ENCODE results near the gene IRAK1.

IRAK1 gene

DNA sequence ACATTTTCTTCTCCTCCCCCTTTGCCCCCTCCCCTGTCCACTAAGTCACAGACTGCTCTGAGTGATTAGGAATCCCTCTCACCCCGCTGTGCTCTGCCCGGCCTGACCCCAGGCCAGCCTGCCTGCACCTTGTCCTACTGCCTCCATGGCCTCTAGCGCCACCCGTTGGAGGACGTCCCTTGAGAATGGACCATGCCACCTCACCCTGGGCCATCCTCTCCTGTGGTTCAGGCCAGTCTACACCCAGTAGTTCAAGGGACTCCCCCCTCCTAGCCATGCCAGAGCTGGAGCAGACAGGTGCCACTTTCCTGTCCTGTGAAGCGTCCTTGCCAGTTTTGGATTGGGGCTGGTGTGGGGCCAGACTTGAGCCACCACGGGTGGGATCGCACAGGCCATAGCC is 9.7 kb upstream of the IRAK1 start:
- Mint-ChIP-seq H3K4me1 (no peaks in the 10 kb centered on the region), H3K36me3 (peaks cover 79% of the 10 kb centered on the region), H3K27ac (peak overlapping the region; percentile 81), H3K9me3 (no peaks in the 10 kb centered on the region), H3K4me3 (no peak overlapping the region)
- ATAC-seq (no peak), DNase-seq (ENCODE audit: low spot score in 2 of 2) (no peak)

DNA sequence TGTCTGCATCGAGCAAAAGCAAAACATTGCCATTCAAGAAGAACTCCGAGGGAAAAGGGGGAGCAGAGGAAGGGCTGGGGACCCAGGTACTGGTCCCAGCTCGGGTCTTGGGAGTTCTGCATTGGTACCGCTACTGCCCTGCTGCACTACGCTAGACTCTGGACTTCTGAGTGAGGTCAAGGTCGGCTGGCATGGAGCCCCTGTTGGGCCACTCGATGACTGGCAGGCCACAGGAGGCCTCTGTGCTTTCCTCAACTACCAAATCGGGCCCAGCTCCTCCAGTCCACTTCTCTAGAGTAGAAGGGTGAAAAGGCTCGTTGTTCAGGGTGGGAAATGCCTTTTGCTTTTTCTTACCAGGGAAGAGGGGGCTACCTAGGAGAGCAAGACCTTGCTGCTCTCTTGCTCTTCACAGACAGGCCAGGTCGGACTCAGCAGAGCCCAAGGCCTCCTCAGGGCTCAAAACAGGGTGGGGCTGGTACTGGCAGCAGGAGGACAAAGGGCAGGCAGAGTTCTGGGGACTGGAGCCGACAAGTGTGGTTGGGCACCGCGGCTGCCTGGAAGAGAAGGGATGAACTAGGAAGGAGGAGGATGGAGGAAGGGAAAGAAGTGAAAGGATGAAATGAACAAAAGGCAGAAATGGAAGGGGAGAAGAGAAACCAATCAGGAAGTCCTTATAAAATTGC is 8.9 kb upstream of the IRAK1 start:
- no peak overlapping the region for H3K4me3 Mint-ChIP-seq
- H3K36me3 Mint-ChIP-seq: peaks cover 79% of the 10 kb centered on the region
- no peak for ATAC-seq
- no peak for DNase-seq (ENCODE audit: low spot score in 2 of 2)
- peak overlapping the region; percentile 81 for H3K27ac Mint-ChIP-seq
- no peaks in the 10 kb centered on the region for H3K9me3 Mint-ChIP-seq
- H3K4me1 Mint-ChIP-seq: no peaks in the 10 kb centered on the region

DNA sequence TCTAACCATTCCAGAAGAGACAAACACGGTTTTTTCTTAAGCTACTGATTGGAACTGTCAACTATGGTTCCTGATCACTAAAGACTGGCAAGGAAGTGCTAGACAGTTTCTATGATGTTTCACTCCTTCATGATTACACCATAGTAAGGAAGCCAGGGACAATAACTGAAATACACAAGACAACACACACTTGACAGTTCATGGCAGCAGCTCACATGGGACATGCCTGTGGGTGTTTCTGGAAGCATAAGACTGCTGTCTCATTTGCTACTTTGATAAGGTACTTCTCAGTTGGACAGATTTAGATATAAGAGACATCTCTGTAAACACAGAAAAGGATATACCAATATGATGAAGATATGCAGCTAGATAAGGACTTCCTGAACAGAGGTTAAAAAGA is 8.3 kb upstream of the IRAK1 start:
- H3K9me3 Mint-ChIP-seq: no peaks in the 10 kb centered on the region
- no peaks in the 10 kb centered on the region for H3K4me1 Mint-ChIP-seq
- ATAC-seq: no peak
- peaks cover 73% of the 10 kb centered on the region for H3K36me3 Mint-ChIP-seq
- H3K4me3 Mint-ChIP-seq: no peak overlapping the region
- peak overlapping the region; percentile 81 for H3K27ac Mint-ChIP-seq
- no peak for DNase-seq (ENCODE audit: low spot score in 2 of 2)

DNA sequence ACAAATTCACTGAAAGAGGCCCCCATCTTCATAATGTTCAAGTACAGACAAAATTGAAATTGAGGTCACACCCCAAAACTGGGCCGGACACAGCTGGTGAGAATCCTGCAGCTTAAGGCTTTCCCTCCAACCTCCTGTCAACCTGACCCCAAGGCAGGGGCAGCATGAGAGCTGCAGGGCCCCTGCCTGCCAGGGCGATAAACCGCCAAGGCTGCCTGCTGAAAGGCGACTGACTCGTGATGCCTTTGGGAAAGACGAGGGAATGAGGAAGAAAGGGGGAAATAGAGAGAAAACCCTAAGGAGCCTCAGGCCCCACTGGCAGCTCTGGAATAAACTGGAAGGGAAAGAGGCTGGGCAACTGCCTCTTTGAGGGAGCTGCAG is 7.3 kb upstream of the IRAK1 start:
- H3K27ac Mint-ChIP-seq: no peak overlapping the region
- H3K36me3 Mint-ChIP-seq: peaks cover 64% of the 10 kb centered on the region
- H3K4me1 Mint-ChIP-seq: no peaks in the 10 kb centered on the region
- DNase-seq (ENCODE audit: low spot score in 2 of 2): no peak
- H3K9me3 Mint-ChIP-seq: no peaks in the 10 kb centered on the region
- H3K4me3 Mint-ChIP-seq: no peak overlapping the region
- ATAC-seq: no peak

DNA sequence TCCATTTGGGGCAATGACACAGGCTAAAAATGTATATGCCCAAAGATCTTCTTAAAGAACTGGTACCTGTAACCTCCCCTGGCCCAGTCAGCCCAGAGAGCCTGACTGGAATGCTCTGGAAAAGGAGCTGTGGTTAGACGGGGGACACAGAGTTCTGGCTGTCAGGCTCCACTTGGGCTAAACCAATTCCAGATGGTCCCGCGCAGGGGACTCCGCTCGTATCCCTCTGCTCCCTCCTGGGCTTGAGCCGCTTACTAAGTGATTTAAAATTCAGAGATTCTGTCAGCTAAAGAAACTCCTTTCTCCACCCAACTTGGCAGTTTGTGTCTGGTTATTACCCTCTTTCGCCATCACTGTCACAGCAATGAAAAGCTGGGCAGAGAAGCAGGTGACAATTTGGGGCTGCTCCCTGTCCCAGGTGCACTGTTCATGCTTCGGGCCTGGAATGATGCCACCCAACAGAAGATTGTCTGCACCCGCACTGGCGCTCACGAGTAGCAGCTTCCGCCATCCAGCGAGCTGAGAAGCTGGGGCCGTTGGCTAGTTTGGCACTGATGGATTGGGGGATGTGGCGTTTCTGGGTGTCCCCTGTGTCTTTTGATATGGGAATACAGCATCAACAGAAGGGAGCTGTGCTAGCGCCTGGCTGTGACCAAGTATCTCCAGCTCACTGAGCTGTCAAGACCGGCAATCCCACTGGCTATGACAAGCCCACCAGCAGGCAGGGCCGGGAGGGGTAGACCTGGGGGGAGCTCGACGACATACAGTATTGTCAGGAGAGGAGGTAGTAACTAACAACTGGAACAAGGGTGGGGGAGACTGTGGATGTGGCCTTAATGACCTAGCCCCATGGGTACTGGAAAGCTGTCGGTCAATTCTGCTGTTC is 6.7 kb upstream of the IRAK1 start:
- H3K9me3 Mint-ChIP-seq: no peaks in the 10 kb centered on the region
- DNase-seq (ENCODE audit: low spot score in 2 of 2) (no peak), ATAC-seq (no peak)
- peaks cover 58% of the 10 kb centered on the region for H3K36me3 Mint-ChIP-seq
- H3K4me1 Mint-ChIP-seq: peaks cover under 1% of the 10 kb centered on the region
- H3K4me3 Mint-ChIP-seq: no peak overlapping the region
- H3K27ac Mint-ChIP-seq: no peak overlapping the region

DNA sequence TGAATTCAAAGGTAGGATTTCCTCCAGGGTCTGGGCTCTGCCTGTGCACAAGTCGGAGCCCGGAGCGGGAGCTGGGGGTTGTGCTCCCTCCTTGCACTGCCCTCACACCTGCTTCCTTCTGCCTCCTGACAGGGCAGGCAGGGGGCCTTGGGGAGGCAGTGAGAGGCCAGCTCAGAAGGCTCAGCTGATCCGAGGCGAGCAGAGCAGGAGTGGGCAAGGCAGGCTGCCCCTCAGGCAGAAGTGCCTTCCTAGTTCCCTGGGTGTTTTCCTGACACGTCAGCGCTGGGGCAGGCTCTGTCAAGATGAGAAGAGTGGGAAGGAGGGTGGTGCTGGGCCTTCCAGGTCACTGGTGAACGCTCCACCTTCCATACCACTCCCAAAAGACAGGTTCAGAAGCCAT is 5.5 kb upstream of the IRAK1 start:
- no peak for DNase-seq (ENCODE audit: low spot score in 2 of 2)
- Mint-ChIP-seq H3K4me1 (peaks cover 6% of the 10 kb centered on the region), H3K36me3 (peaks cover 54% of the 10 kb centered on the region), H3K4me3 (no peak overlapping the region), H3K9me3 (no peaks in the 10 kb centered on the region), H3K27ac (no peak overlapping the region)
- no peak for ATAC-seq

DNA sequence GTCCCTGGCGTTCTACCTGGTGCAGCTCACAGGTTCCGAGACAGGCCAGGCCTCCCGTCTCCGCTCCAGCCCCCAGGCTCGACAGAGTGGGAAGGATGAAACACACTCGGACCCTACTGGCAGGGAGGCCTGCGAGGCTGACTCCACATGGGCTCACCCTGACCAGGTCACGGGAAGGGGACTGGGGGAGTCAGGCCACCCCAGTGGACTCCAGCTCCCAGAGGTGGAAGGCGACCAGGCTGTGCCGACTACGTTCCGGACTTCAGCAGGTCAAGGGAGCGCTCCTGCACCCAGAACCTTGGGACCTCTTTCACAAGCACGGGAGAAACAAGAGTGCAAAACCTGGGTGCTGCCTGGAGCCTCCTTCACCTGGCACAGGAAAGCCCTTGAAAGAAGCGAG is 4.6 kb upstream of the IRAK1 start:
- Mint-ChIP-seq H3K4me1 (peaks cover 6% of the 10 kb centered on the region), H3K4me3 (no peak overlapping the region), H3K9me3 (no peaks in the 10 kb centered on the region), H3K27ac (no peak overlapping the region), H3K36me3 (peaks cover 48% of the 10 kb centered on the region)
- DNase-seq (ENCODE audit: low spot score in 2 of 2): no peak
- no peak for ATAC-seq

DNA sequence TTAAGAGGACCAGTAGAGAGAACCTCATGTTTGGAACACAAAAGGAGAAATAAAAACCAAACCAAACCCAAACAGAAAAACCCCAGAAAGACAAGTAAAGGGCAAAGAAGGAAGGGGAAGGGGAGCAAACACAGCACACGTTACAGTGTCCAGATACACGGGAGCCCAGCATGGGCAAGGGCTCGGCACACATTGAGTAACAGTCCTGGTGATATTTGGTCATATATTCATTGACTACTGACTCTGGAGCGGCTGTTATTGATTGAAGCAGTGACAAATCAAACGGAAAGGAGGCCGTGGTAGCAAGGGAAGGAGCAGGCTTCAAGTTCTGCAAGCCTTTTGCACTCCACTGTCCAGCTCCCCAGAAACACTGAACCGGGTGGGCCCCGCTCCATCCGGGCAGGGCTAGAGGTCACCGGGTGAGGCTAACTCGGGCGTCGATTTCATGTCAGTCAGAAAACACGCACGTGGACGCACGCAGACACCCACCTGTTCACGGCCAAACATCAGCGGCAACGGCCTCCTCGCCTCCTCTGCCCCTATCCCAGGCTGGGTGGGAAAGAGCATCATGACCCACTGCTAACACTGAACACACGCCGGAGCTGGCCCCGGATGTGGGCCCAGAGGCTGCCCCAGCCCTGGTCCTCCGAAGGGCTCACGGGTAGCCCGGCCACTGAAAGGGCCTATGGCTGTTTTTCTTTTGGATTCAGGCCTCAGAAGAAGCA is 3.7 kb upstream of the IRAK1 start:
- no peak overlapping the region for H3K4me3 Mint-ChIP-seq
- H3K9me3 Mint-ChIP-seq: no peaks in the 10 kb centered on the region
- H3K36me3 Mint-ChIP-seq: peaks cover 48% of the 10 kb centered on the region
- peak overlapping the region; percentile 68 for H3K27ac Mint-ChIP-seq
- H3K4me1 Mint-ChIP-seq: peaks cover 6% of the 10 kb centered on the region
- ATAC-seq (no peak), DNase-seq (ENCODE audit: low spot score in 2 of 2) (no peak)

DNA sequence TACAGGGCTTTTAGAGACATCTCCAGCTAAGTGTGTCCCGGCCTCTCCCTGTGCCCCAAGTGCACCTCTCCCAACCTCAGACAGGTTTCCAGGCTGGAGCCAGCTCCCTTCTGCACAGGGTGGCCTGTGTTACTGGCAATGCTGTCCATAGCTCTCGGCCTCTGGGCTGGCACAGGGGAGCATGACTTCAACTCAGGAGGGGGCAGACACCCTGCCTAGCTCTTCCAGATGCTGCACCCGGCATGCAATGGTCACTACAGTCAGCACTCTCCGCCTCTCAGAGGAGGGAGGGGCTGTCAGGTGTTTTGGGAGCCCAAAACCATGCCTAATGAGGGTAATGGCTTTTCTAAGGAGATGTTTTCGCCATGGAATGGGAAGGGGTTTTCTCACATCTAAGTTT is 2.4 kb upstream of the IRAK1 start:
- peaks cover 6% of the 10 kb centered on the region for H3K4me1 Mint-ChIP-seq
- no peak for DNase-seq (ENCODE audit: low spot score in 2 of 2)
- H3K27ac Mint-ChIP-seq: no peak overlapping the region
- H3K36me3 Mint-ChIP-seq: peaks cover 48% of the 10 kb centered on the region
- no peak for ATAC-seq
- H3K4me3 Mint-ChIP-seq: no peak overlapping the region
- no peaks in the 10 kb centered on the region for H3K9me3 Mint-ChIP-seq

DNA sequence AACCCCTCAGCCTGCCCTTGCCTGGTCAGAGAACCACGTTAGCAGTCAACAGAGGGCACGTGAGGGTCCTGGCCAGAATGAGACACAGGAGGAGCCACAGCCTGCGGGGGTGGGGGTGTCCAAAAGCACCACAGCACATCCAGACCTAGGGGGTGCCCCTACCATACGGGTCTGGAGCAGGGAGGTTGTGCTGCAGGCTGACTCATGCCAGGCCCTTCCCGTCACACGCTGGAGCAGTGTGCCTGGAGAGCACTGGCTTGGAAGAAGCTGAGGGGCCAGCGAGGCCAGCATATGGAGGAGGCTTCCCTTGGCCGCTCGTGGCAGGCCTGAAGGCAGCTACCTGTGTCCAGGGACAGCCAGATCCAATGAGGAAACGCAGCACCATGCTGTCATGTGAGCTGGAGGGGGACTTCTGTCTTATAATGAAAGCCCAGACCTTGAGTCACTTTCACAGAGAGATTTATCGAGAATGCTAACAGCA is 1.5 kb upstream of the IRAK1 start:
- H3K36me3 Mint-ChIP-seq: peaks cover 46% of the 10 kb centered on the region
- no peak for DNase-seq (ENCODE audit: low spot score in 2 of 2)
- H3K27ac Mint-ChIP-seq: peak overlapping the region; percentile 95
- peak; percentile 43 for ATAC-seq
- H3K9me3 Mint-ChIP-seq: no peaks in the 10 kb centered on the region
- H3K4me1 Mint-ChIP-seq: peaks cover 6% of the 10 kb centered on the region
- H3K4me3 Mint-ChIP-seq: peak overlapping the region; percentile 87

DNA sequence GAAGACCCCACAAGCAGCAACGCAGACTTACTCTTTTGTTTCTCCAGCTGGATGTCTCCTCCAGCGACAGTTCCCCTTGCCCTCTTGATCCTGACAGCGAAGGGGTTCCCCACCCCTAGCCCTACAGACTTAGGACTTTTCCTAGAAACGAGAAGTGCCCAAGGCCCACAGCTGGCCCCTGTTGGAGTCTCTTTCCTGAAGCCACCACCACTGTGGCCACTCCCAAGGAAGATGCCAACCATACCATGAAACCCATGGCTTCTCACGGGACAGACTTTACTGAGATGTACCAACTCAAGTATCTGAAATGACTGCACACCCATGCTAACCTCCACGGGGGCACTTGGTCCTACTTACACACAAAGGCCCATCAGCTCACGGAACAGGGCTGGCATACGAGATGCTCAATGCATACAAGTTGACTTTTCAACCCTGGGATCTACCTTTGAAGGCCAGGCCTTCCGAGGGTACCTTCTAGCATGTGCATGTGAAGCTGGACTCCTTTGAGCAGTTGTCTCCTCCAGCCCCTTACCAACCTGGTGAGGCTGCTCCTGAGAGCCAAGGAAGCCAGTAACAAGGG is 924 bp upstream of the IRAK1 start:
- peaks cover 46% of the 10 kb centered on the region for H3K36me3 Mint-ChIP-seq
- DNase-seq (ENCODE audit: low spot score in 2 of 2) (no peak), ATAC-seq (peak; percentile 44)
- H3K27ac Mint-ChIP-seq: peak overlapping the region; percentile 95
- H3K4me1 Mint-ChIP-seq: peaks cover 11% of the 10 kb centered on the region
- no peaks in the 10 kb centered on the region for H3K9me3 Mint-ChIP-seq
- peak overlapping the region; percentile 87 for H3K4me3 Mint-ChIP-seq

DNA sequence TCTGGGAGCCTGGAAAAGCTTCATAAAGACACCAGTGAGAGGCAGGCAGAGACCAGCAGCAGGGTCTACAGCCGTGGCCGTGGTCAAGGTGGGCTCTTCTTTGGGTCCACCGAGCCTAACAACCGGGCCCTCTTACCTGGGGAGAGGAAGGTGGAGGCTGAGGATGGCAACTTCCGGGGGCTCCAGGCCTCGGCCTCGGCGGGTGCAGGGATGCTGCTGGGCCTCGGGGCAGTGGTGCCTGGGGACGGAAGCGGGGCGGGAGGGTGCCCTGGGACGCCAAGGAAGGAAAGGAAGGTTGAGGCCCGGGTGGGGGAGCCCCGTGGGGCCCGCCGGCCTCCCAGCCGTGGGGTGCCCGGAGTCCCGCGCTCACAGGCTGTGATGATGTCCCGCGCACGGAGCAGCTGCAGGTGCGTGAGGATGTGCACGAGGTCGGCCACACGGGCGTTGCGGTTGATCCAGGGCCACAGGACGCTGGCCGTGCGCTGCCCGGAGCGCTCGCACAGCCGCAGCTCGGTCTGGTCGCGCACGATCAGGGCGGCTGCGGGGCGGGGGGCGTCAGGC is 561 bp downstream of the IRAK1 start:
- H3K4me3 Mint-ChIP-seq: peak overlapping the region; percentile 82
- ATAC-seq: peak; percentile 31
- H3K27ac Mint-ChIP-seq: peak overlapping the region; percentile 95
- peaks cover 13% of the 10 kb centered on the region for H3K4me1 Mint-ChIP-seq
- H3K9me3 Mint-ChIP-seq: no peaks in the 10 kb centered on the region
- H3K36me3 Mint-ChIP-seq: peaks cover 60% of the 10 kb centered on the region
- DNase-seq (ENCODE audit: low spot score in 2 of 2): peak in 1 of 2 donors; percentile 55

DNA sequence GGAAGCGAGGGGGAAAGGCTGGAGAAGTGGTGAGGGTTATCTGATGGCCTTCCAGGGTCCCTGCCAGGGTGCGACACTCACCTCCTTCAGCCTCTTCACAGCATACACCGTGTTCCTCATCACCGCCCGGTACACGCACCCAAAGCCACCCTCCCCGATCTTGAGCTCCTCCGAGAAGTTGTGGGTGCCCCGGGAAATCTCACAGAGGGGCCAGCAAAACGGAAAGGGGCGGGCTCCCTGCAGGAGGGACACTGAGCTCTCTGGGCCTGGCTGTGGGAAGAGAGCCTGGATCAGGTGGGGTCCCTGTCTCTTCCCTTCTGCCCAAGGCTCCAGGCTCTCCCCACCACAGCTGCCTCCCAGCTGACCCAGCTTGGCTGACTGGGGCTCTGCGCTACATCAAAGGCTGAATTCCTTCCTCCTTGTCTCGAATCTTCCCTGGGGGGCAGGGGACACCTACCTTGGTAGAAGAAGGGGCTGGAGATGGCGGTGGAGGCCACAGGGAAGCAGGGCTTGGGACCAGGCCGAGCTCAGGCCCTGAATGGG is 1.1 kb downstream of the IRAK1 start:
- H3K36me3 Mint-ChIP-seq: peaks cover 65% of the 10 kb centered on the region
- H3K4me1 Mint-ChIP-seq: peaks cover 13% of the 10 kb centered on the region
- H3K4me3 Mint-ChIP-seq: peak overlapping the region; percentile 82
- peak overlapping the region; percentile 95 for H3K27ac Mint-ChIP-seq
- H3K9me3 Mint-ChIP-seq: no peaks in the 10 kb centered on the region
- DNase-seq (ENCODE audit: low spot score in 2 of 2) (no peak), ATAC-seq (no peak)

DNA sequence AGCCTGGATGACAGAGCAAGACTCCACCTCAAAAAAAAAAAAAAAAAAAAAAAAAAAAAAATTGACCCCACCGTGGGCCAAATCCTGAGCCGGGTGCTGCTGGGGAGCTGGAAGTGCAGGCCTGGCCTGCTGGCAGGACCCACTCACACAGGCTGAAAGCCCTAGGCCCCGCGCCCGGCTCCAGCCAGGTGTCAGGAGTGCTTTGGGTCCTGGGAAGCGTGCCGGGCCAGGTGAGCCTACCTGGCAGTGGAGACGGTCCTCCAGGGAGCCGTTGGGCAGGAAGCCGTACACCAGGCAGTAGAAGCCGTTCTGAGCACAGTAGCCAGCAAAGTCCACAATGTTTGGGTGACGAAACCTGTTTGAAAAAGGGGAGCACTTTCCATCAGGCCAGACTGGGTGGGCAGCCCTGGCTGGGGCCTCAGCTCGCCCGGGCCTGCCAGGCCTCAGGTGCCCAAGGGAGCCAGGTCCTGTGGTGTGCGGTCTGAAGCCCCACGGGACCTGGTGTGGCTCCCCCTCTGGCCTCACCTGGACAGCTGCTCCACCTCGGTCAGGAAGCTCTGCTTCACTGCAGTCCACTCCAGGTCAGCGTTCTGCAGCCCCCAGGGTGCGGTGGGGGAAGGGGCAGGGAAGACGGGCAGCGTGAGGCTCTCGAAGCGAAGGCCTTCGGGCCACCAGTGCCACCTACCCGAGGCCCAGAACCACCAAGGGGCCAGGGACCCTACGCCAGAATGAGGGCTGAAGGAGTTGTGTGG is 1.8 kb downstream of the IRAK1 start:
- peak overlapping the region; percentile 95 for H3K27ac Mint-ChIP-seq
- ATAC-seq (no peak), DNase-seq (ENCODE audit: low spot score in 2 of 2) (no peak)
- peaks cover 13% of the 10 kb centered on the region for H3K4me1 Mint-ChIP-seq
- peaks cover 71% of the 10 kb centered on the region for H3K36me3 Mint-ChIP-seq
- H3K4me3 Mint-ChIP-seq: peak overlapping the region; percentile 82
- H3K9me3 Mint-ChIP-seq: no peaks in the 10 kb centered on the region
